ENCODE measurements around the gene CST9. TPM values are rescaled to one million over a fixed set of nuclear protein-coding genes. Genes with fewer than 3 reads are reported as not detected.

CST9 gene
- total RNA-seq, 1 donor from 2014 or later, result not detected

GRCh38 chr20:23629542-23630391 lies 24.1 kb upstream of the CST9 start:
- H3K4me1 ChIP-seq, result peaks cover 44% of the 10 kb centered on the region
- peak overlapping the region; percentile 68 for H3K27ac ChIP-seq (replicated peaks)
- H3K27me3 ChIP-seq (ENCODE audit: low read depth), result no peaks in the 10 kb centered on the region
- TF ChIP-seq, protein P1, sequence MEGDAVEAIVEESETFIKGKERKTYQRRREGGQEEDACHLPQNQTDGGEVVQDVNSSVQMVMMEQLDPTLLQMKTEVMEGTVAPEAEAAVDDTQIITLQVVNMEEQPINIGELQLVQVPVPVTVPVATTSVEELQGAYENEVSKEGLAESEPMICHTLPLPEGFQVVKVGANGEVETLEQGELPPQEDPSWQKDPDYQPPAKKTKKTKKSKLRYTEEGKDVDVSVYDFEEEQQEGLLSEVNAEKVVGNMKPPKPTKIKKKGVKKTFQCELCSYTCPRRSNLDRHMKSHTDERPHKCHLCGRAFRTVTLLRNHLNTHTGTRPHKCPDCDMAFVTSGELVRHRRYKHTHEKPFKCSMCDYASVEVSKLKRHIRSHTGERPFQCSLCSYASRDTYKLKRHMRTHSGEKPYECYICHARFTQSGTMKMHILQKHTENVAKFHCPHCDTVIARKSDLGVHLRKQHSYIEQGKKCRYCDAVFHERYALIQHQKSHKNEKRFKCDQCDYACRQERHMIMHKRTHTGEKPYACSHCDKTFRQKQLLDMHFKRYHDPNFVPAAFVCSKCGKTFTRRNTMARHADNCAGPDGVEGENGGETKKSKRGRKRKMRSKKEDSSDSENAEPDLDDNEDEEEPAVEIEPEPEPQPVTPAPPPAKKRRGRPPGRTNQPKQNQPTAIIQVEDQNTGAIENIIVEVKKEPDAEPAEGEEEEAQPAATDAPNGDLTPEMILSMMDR (IDR thresholded peaks at IDR 0.05; ENCODE audit: borderline replicate concordance), result no peak
- no peak for DNase-seq
- intact Hi-C loops (cut with micrococcal nuclease), result no loop called here
- peaks cover 31% of the 10 kb centered on the region for H3K36me3 ChIP-seq
- H3K4me3 ChIP-seq, result no peak overlapping the region
- H3K9me3 ChIP-seq (replicated peaks), result no peaks in the 10 kb centered on the region

GRCh38 chr20:23629017-23629541 lies 23.4 kb upstream of the CST9 start:
- Histone ChIP-seq H3K9me3 (replicated peaks) (no peaks in the 10 kb centered on the region), H3K27me3 (ENCODE audit: low read depth) (no peaks in the 10 kb centered on the region), H3K27ac (replicated peaks) (peak overlapping the region; percentile 68), H3K4me1 (peaks cover 38% of the 10 kb centered on the region), H3K4me3 (no peak overlapping the region), H3K36me3 (peaks cover 24% of the 10 kb centered on the region)
- intact Hi-C loops (cut with micrococcal nuclease), result no loop called here
- TF ChIP-seq, protein P1 (IDR thresholded peaks at IDR 0.05; ENCODE audit: borderline replicate concordance), result no peak
- peak; percentile 47 for DNase-seq

- H3K4me1 ChIP-seq, result peaks cover 37% of the 10 kb centered on the region
- DNase-seq, result no peak
- intact Hi-C loops (cut with micrococcal nuclease), result no loop called here
- no peaks in the 10 kb centered on the region for H3K9me3 ChIP-seq (replicated peaks)
- TF ChIP-seq, protein P1 (IDR thresholded peaks at IDR 0.05; ENCODE audit: borderline replicate concordance), result no peak
- H3K27ac ChIP-seq (replicated peaks), result peak overlapping the region; percentile 68
- no peaks in the 10 kb centered on the region for H3K27me3 ChIP-seq (ENCODE audit: low read depth)
- no peak overlapping the region for H3K4me3 ChIP-seq
- H3K36me3 ChIP-seq, result peaks cover 18% of the 10 kb centered on the region
Observed at GRCh38 chr20:23628402-23629016, 22.8 kb upstream of the CST9 start.

DNA sequence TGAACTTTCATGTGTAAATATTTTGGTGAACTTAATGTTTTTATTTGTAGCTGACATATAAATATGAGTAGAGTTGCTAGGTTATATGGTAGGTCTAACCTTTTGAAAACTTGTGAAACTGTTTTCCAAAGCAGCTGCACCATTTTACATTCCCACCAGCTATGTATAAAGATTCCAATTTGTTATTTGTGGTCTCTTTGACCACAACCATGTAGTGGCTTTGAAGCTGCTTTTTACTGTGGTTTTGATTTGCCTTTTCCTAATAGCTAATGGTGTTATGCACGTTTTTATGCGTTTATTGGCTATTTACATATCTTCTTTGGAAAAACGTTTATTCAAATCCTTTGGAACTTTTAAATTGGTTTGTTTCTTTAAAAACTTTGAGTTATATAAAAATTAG lies 21.8 kb upstream of the CST9 start:
- DNase-seq, result no peak
- intact Hi-C loops (cut with micrococcal nuclease), result no loop called here
- H3K4me1 ChIP-seq, result peaks cover 36% of the 10 kb centered on the region
- peaks cover 8% of the 10 kb centered on the region for H3K36me3 ChIP-seq
- H3K27me3 ChIP-seq (ENCODE audit: low read depth), result no peaks in the 10 kb centered on the region
- TF ChIP-seq, protein P1 (IDR thresholded peaks at IDR 0.05; ENCODE audit: borderline replicate concordance), result no peak
- no peak overlapping the region for H3K27ac ChIP-seq (replicated peaks)
- no peaks in the 10 kb centered on the region for H3K9me3 ChIP-seq (replicated peaks)
- H3K4me3 ChIP-seq, result no peak overlapping the region

DNA sequence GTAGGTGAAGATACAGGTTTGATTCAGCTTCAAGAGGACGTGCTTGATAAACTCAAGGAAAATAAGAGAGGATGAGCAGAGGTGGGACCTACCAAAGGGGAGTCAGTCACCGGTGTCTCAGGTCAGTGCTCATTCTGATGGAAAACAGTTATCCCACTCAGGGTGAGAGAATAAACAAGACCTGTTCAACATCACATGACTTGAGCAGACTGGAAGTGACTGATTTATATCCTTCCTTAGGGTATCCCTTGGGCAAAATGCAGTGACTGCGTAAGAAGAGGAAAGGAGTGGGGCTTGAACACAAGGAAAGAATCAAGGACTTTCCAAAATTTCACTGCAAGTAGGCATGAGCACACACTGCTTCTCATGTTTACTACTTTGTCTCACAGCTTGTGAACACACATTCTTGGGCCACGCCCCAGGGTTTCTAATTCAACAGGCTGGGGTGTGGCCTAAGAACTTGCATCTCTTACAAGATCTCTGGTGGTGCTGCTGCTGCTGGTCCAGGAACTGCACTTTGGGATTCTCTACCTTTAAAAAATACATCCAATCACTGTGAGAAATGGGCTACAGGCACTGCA lies 20.4 kb upstream of the CST9 start:
- DNase-seq, result no peak
- no peaks in the 10 kb centered on the region for H3K36me3 ChIP-seq
- intact Hi-C loops (cut with micrococcal nuclease), result no loop called here
- no peaks in the 10 kb centered on the region for H3K27me3 ChIP-seq (ENCODE audit: low read depth)
- peaks cover 45% of the 10 kb centered on the region for H3K4me1 ChIP-seq
- H3K9me3 ChIP-seq (replicated peaks), result no peaks in the 10 kb centered on the region
- no peak overlapping the region for H3K4me3 ChIP-seq
- H3K27ac ChIP-seq (replicated peaks), result no peak overlapping the region
- TF ChIP-seq, protein P1 (IDR thresholded peaks at IDR 0.05; ENCODE audit: borderline replicate concordance), result no peak
